Calu3 (cell line): ENCODE measurements around the gene TBX15. TPM values are rescaled to one million over a fixed set of nuclear protein-coding genes. Genes with fewer than 3 reads are reported as not detected.

Source experiments
- Bru-seq: library from RNA; stranded (reverse); fragments of 400-500 nt; gene quantifications from one replicate; lab custom pipeline; 2021; lab: Mats Ljungman, UMichigan
- BruChase-seq, 2 experiments: library from RNA; stranded (reverse); fragments of 400-500 nt; gene quantifications; one replicate each; lab custom pipeline; 2021; lab: Mats Ljungman, UMichigan
- BruUV-seq: library from RNA; stranded (reverse); fragments of 400-500 nt; replicated peaks from 2 replicates; lab custom pipeline; 2021; lab: Mats Ljungman, UMichigan
- CTCF ChIA-PET: fragments of 300-600 bp; sonication (Branson Sonifier 250); formaldehyde crosslinking; loops from one replicate; lab custom pipeline; 2022; ENCODE audit warnings: antibody characterized with exemption; lab: Charles Lee
- DNase-seq: peaks from one replicate; pipeline ENCODE4 v3.0.0; 2022
- H3K27ac Mint-ChIP-seq: one replicate; pipeline ENCODE4 v1.8.0; 2022; ENCODE audit warnings: mixed read lengths; ENCODE audit not compliant: unreplicated experiment
- H3K27me3 Mint-ChIP-seq: one replicate; pipeline ENCODE4 v1.8.0; 2022; ENCODE audit warnings: mixed read lengths; ENCODE audit not compliant: unreplicated experiment
- H3K36me3 Mint-ChIP-seq: one replicate; pipeline ENCODE4 v1.8.0; 2022; ENCODE audit warnings: mild to moderate bottlenecking, moderate library complexity, mixed read lengths; ENCODE audit not compliant: insufficient read depth, unreplicated experiment
- H3K4me1 Mint-ChIP-seq: one replicate; pipeline ENCODE4 v1.8.0; 2022; ENCODE audit warnings: mild to moderate bottlenecking, low read depth, mixed read lengths; ENCODE audit not compliant: unreplicated experiment
- H3K4me3 Mint-ChIP-seq: one replicate; pipeline ENCODE4 v1.8.0; 2022; ENCODE audit warnings: mild to moderate bottlenecking, low read depth, moderate library complexity, mixed read lengths; ENCODE audit not compliant: unreplicated experiment
- H3K9me3 Mint-ChIP-seq: one replicate; pipeline ENCODE4 v1.8.0; 2022; ENCODE audit warnings: low read depth, mixed read lengths; ENCODE audit not compliant: unreplicated experiment
- intact Hi-C: fragments of 100-400 bp; cut with micrococcal nuclease; formaldehyde crosslinking; loops from one replicate; pipeline ENCODE4 v1.10.0; 2022; ENCODE audit not compliant: unreplicated experiment
- long read RNA-seq: library from polyadenylated mRNA; stranded (forward); transcript quantifications from one replicate; pipeline ENCODE4 v2.0.0, GENCODE V29; 2022
- total RNA-seq: library from RNA; stranded (reverse); gene quantifications from 2 replicates; pipeline ENCODE4 v1.2.3, GENCODE V29; 2022
- TF ChIP-seq, protein P1 (sequence below): fragments of 200-600 bp; IDR thresholded peaks from one replicate; pipeline ENCODE4 v1.8.0; 2022; ENCODE audit warnings: antibody characterized with exemption; ENCODE audit not compliant: unreplicated experiment

Gene TBX15
- 0.17 TPM in 1 of 2 replicates, not detected in the other for total RNA-seq
- percentile 20 among the genes with signal in this experiment for Bru-seq, nascent RNA
- percentile 12 among the genes with signal in this experiment for BruChase-seq, experiment 1, labeled RNA remaining after a 6-hour chase
- BruChase-seq, experiment 2, labeled RNA remaining after a 2-hour chase, result percentile 14 among the genes with signal in this experiment
- long read RNA-seq, result 0 reads

DNA sequence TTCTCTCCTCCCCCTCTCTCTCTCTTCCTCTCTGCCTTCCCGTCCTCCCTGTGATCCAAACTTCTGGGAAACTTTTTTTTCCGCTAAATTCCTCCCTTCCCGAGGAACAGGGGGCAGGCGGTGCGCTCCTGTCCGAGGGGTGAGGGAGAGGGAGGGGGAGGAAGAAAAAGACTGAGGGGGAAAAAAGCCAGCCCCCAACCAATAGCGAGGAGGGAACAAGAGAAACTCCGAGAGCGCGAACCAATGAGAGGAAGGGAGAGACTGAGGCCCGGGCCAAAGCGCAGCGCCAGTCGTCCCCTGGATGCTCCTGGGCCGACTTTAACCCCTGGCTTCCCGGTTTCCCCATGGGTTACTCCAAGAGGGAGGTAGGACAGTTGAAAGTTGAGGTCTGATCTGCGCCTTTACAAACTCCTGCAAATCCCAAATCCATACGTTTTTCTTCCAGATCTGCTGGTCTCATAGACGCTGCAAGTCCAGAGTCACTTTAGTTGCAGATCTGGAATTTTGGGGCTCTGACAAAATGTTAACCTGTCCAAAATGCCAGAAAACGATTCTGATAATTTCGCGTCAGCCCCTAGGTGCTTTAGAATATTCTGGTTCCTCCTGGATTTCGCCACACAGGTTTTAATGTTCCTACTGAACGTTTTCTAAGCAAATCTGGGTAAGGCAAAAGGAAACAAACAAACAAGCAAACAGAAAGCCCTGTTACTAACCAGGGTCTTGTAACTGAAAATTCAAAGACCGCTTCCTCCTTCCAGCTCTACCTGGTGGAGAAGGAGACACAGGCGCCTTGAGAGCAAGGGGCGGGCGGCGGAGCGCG, at the start of gene TBX15:
Gene TBX15 (minus strand): TSS at position 158 of the 820 bp plus-strand sequence. CDS start 548 bp downstream, outside the sequence.
- H3K9me3 Mint-ChIP-seq, result peaks cover 9% of the 10 kb centered on the region
- H3K4me3 Mint-ChIP-seq, result no peak within 1 kb of the TSS
- TF ChIP-seq, protein P1, sequence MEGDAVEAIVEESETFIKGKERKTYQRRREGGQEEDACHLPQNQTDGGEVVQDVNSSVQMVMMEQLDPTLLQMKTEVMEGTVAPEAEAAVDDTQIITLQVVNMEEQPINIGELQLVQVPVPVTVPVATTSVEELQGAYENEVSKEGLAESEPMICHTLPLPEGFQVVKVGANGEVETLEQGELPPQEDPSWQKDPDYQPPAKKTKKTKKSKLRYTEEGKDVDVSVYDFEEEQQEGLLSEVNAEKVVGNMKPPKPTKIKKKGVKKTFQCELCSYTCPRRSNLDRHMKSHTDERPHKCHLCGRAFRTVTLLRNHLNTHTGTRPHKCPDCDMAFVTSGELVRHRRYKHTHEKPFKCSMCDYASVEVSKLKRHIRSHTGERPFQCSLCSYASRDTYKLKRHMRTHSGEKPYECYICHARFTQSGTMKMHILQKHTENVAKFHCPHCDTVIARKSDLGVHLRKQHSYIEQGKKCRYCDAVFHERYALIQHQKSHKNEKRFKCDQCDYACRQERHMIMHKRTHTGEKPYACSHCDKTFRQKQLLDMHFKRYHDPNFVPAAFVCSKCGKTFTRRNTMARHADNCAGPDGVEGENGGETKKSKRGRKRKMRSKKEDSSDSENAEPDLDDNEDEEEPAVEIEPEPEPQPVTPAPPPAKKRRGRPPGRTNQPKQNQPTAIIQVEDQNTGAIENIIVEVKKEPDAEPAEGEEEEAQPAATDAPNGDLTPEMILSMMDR, result no peak
- CTCF ChIA-PET, result no interaction called here
- intact Hi-C loops, result no loop called here
- H3K27ac Mint-ChIP-seq, result no peak within 1 kb of the TSS
- no peaks in the 10 kb centered on the region for H3K4me1 Mint-ChIP-seq
- no peak for DNase-seq
- H3K36me3 Mint-ChIP-seq, result no peaks in the 10 kb centered on the region
- no TSS peak for BruUV-seq
- H3K27me3 Mint-ChIP-seq, result peaks cover 17% of the 10 kb centered on the region

DNA sequence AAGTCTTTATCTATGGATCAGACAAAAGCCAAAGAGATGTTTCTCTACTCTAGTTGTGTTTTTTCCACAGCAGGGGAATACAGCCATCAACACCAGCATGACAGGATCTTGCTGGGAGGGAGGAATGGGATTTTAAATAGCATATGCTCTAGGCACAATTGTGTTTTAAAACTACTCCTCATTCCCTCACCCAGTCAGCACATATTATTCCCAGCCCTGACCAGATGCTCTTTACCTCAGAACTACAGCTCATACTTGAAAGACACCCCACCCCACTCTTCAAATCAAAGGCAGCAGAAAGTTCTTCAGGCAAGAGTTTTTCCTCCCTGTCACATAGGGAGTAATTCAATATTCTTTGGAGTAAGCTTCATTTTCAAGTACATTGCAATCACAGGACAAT, 46.2 kb upstream of the TBX15 start:
- TF ChIP-seq, protein P1, result no peak
- intact Hi-C loops, result no loop called here
- H3K27me3 Mint-ChIP-seq, result no peaks in the 10 kb centered on the region
- H3K36me3 Mint-ChIP-seq, result no peaks in the 10 kb centered on the region
- CTCF ChIA-PET, result no interaction called here
- BruUV-seq, result no TSS peak
- H3K4me1 Mint-ChIP-seq, result no peaks in the 10 kb centered on the region
- H3K27ac Mint-ChIP-seq, result no peak overlapping the region
- no peak overlapping the region for H3K4me3 Mint-ChIP-seq
- no peaks in the 10 kb centered on the region for H3K9me3 Mint-ChIP-seq
- DNase-seq, result no peak

DNA sequence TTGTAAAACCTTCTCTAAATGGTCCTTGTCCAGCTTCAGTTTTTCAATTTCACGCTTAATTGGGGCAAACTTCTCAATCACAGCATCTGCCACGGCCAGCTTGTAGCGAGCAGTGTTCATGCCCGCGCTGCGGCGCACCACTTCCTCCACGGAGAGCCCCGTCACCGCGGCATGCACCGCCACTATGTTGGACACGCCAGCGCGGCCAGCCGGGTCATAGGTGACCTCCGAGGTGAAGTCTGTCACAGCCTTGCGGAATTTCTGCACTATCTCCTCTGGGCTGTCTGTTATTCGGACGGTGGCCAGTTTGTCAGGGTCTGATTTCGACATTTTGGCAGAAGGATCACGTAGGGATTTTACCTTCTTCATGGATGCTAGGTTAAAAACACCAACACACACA, 44.8 kb upstream of the TBX15 start:
- CTCF ChIA-PET, result no interaction called here
- Mint-ChIP-seq H3K9me3 (no peaks in the 10 kb centered on the region), H3K4me1 (peaks cover 2% of the 10 kb centered on the region), H3K27me3 (no peaks in the 10 kb centered on the region), H3K36me3 (no peaks in the 10 kb centered on the region), H3K27ac (no peak overlapping the region), H3K4me3 (no peak overlapping the region)
- intact Hi-C loops, result no loop called here
- BruUV-seq, result no TSS peak
- no peak for DNase-seq
- TF ChIP-seq, protein P1, result no peak

DNA sequence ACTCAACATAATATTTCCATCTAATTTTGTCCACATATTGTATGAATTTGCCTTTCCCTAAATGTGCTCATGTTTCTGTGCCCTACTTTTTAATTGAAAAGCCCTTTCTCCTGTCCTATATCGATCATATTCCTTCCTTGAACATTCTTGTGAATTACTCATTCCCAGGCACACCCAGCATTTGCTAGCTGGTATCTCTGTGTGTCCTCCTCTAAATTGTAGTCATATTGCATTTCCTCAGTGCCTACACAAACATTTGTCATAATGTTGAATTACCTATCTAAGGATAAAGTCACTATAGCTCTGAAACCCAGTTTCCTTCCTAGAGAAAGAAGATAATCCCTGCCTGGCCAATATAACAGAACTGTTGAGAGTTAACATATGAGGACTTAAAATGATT, 39.6 kb upstream of the TBX15 start:
- Mint-ChIP-seq H3K36me3 (no peaks in the 10 kb centered on the region), H3K4me1 (peaks cover 8% of the 10 kb centered on the region), H3K4me3 (no peak overlapping the region), H3K9me3 (peaks cover 3% of the 10 kb centered on the region), H3K27ac (no peak overlapping the region), H3K27me3 (no peaks in the 10 kb centered on the region)
- intact Hi-C loops, result no loop called here
- DNase-seq, result no peak
- BruUV-seq, result no TSS peak
- TF ChIP-seq, protein P1, result no peak
- CTCF ChIA-PET, result no interaction called here
